SK-N-SH (cell line): ENCODE results near the gene AUTS2. TPM values are rescaled to one million over a fixed set of nuclear protein-coding genes. Genes with fewer than 3 reads are reported as not detected.

ENCODE experiments used
- CTCF ChIA-PET: fragments of 300-600, 350-600 bp; formaldehyde crosslinking; extraction: SDS; loops from one replicate; lab custom pipeline; 2021; lab: Yijun Ruan, JAX
- POLR2A ChIA-PET: fragments of 350-600 bp; sonication (Branson Sonifier 250); formaldehyde crosslinking; extraction: SDS; loops from one replicate; lab custom pipeline; 2020; ENCODE audit warnings: antibody characterized with exemption, inconsistent platforms; lab: Yijun Ruan, JAX
- DNase-seq: peaks from one replicate; pipeline ENCODE4 v3.0.0; 2012
- H2AFZ ChIP-seq: fragments of 200-600 bp; sonication (generic); 2 replicates; pipeline ENCODE4 v1.8.1; 2016; ENCODE audit warnings: antibody characterized with exemption, mild to moderate bottlenecking, low read depth
- H3F3A ChIP-seq: fragments of 200-600 bp; sonication (generic); replicated peaks from 2 replicates; pipeline ENCODE3; 2016; ENCODE audit warnings: antibody characterized with exemption, mild to moderate bottlenecking; ENCODE audit not compliant: insufficient read depth
- H3K27ac ChIP-seq, 2 experiments: fragments of 200-500 bp in 1 of 2; fragments of 200-600 bp in 1 of 2; sonication (Bioruptor generic) in 1 of 2; sonication (generic), shearing (Covaris generic) in 1 of 2; 2 replicates each; pipeline versions ENCODE4 v1.5.1 to v1.6.1; 2014 to 2016; ENCODE audit warnings: low read depth in 2 of 2, inconsistent platforms in 1 of 2, low read length in 1 of 2, mild to moderate bottlenecking in 1 of 2, mixed read lengths in 1 of 2
- H3K27me3 ChIP-seq: fragments of 200-600 bp; sonication (generic), shearing (Covaris generic); 2 replicates; pipeline ENCODE4 v1.6.1; 2016; ENCODE audit warnings: mixed run types; ENCODE audit not compliant: insufficient read depth
- H3K36me3 ChIP-seq, 2 experiments: fragments of 200-500 bp in 1 of 2; fragments of 200-600 bp in 1 of 2; sonication (Bioruptor generic) in 1 of 2; sonication (generic) in 1 of 2; replicated peaks in 1 of 2; 2 replicates each; pipeline versions ENCODE3 to v1.5.1; 2014 to 2016; ENCODE audit warnings: low read length in 1 of 2, mild to moderate bottlenecking in 1 of 2; ENCODE audit not compliant: insufficient read depth in 2 of 2, control insufficient read depth in 1 of 2
- H3K4me1 ChIP-seq, 2 experiments: fragments of 200-500 bp in 1 of 2; fragments of 200-600 bp in 1 of 2; sonication (Bioruptor generic) in 1 of 2; sonication (generic), shearing (Covaris generic) in 1 of 2; 2 replicates each; pipeline versions ENCODE4 v1.5.1 to v1.6.1; 2014 to 2016; ENCODE audit warnings: low read depth in 1 of 2, low read length in 1 of 2, mixed run types in 1 of 2; ENCODE audit not compliant: insufficient read depth in 2 of 2, control insufficient read depth in 1 of 2
- H3K4me2 ChIP-seq: fragments of 200-600 bp; sonication (generic), shearing (Covaris generic); 2 replicates; pipeline ENCODE4 v1.6.1; 2017; ENCODE audit warnings: mixed run types
- H3K4me3 ChIP-seq, 2 experiments: fragments of 200-500 bp in 1 of 2; fragments of 200-600 bp in 1 of 2; sonication (Bioruptor generic) in 1 of 2; sonication (generic), shearing (Covaris generic) in 1 of 2; 2 replicates each; pipeline versions ENCODE4 v1.5.1 to v1.8.1; 2014 to 2016; ENCODE audit warnings: low read depth in 2 of 2, inconsistent platforms in 1 of 2, low read length in 1 of 2, mild to moderate bottlenecking in 1 of 2, mixed read lengths in 1 of 2, moderate library complexity in 1 of 2
- H3K79me2 ChIP-seq: fragments of 200-600 bp; sonication (generic); 2 replicates; pipeline ENCODE4 v1.8.1; 2017; ENCODE audit warnings: mild to moderate bottlenecking; ENCODE audit not compliant: insufficient read depth
- H3K9ac ChIP-seq: fragments of 200-600 bp; sonication (generic); 2 replicates; pipeline ENCODE4 v1.6.1; 2017; ENCODE audit warnings: mixed run types
- H3K9me2 ChIP-seq: fragments of 200-600 bp; sonication (generic); 2 replicates; pipeline ENCODE4 v1.6.1; 2017; ENCODE audit warnings: mixed run types
- H3K9me3 ChIP-seq: fragments of 200-600 bp; sonication (generic); 2 replicates; pipeline ENCODE4 v1.6.1; 2017; ENCODE audit warnings: mixed run types, mild to moderate bottlenecking, moderate library complexity
- H4K20me1 ChIP-seq: fragments of 200-600 bp; sonication (generic); 2 replicates; pipeline ENCODE4 v1.6.1; 2017; ENCODE audit warnings: mild to moderate bottlenecking, mixed run types; ENCODE audit not compliant: insufficient read depth
- CTCF ChIP-seq: fragments of 200-600 bp; sonication (generic); IDR thresholded peaks from 2 replicates; pipeline ENCODE4 v1.6.1; 2017; ENCODE audit warnings: antibody characterized with exemption, mild to moderate bottlenecking, moderate library complexity
- ELF1 ChIP-seq: IDR thresholded peaks from 2 replicates; pipeline ENCODE4 v1.4.0; 2012
- FOSL2 ChIP-seq: IDR thresholded peaks from 2 replicates; pipeline ENCODE4 v1.4.0; 2012; ENCODE audit warnings: low read depth, mild to moderate bottlenecking, moderate library complexity, borderline replicate concordance
- FOXM1 ChIP-seq: IDR thresholded peaks from 2 replicates; pipeline ENCODE4 v1.4.0; 2012; ENCODE audit warnings: low read depth, mild to moderate bottlenecking
- JUND ChIP-seq: IDR thresholded peaks from 2 replicates; pipeline ENCODE4 v1.4.0; 2012
- NFIC ChIP-seq: IDR thresholded peaks from 2 replicates; pipeline ENCODE4 v1.4.0; 2012; ENCODE audit warnings: borderline replicate concordance
- NRF1 ChIP-seq: IDR thresholded peaks from 2 replicates; pipeline ENCODE4 v1.6.1; 2012; ENCODE audit warnings: low read depth, mild to moderate bottlenecking, low read length
- PBX3 ChIP-seq: IDR thresholded peaks from 2 replicates; pipeline ENCODE4; 2012
- RAD21 ChIP-seq: IDR thresholded peaks from 2 replicates; pipeline ENCODE4 v1.6.1; 2012; ENCODE audit warnings: mild to moderate bottlenecking, low read length
- REST ChIP-seq: IDR thresholded peaks from 2 replicates; pipeline ENCODE4 v1.6.1; 2012; ENCODE audit warnings: mild to moderate bottlenecking, low read depth, low read length, moderate library complexity
- RFX5 ChIP-seq: IDR thresholded peaks from 2 replicates; pipeline ENCODE4 v1.6.1; 2012; ENCODE audit warnings: mild to moderate bottlenecking, improper control_type of control experiment, low read length
- RXRA ChIP-seq: IDR thresholded peaks from 2 replicates; pipeline ENCODE4 v1.4.0; 2012; ENCODE audit warnings: low read depth, mild to moderate bottlenecking, borderline replicate concordance
- TCF12 ChIP-seq: IDR thresholded peaks from 2 replicates; pipeline ENCODE4 v1.4.0; 2012
- TEAD4 ChIP-seq: IDR thresholded peaks from 2 replicates; pipeline ENCODE4 v1.4.0; 2012; ENCODE audit warnings: mild to moderate bottlenecking, borderline replicate concordance; ENCODE audit not compliant: insufficient read depth
- YY1 ChIP-seq: IDR thresholded peaks from 2 replicates; pipeline ENCODE4 v1.4.0; 2012; ENCODE audit warnings: low read depth, mild to moderate bottlenecking
- ZBTB33 ChIP-seq: IDR thresholded peaks from 2 replicates; pipeline ENCODE4 v1.4.0; 2012; ENCODE audit warnings: low read depth, borderline replicate concordance
- WGBS: methylation state at CpG from one replicate; pipeline ENCODE4 v1.1.6; 2017; ENCODE audit warnings: low lambda C conversion rate; 5-methylcytosine and 5-hydroxymethylcytosine counted together
- polyA plus RNA-seq, 3 experiments: library from polyadenylated mRNA; depleted of rRNA; stranded (reverse); fragments of >200 nt; gene quantifications; 2 replicates each; pipeline ENCODE4 v1.2.3, GENCODE V29; 2012
- TF ChIP-seq, protein P1 (sequence below): IDR thresholded peaks from 2 replicates; pipeline ENCODE4 v1.4.0; 2012; ENCODE audit warnings: low read depth, borderline replicate concordance
- TF ChIP-seq, protein P2 (sequence below): fragments of 150-350 bp; IDR thresholded peaks from 2 replicates; pipeline ENCODE4 v1.6.1; 2016; ENCODE audit warnings: mild to moderate bottlenecking, low read depth, low read length
- TF ChIP-seq, protein P3 (sequence below): fragments of 150-350 bp; IDR thresholded peaks from 2 replicates; pipeline ENCODE4 v1.6.1; 2017; ENCODE audit warnings: antibody characterized with exemption, low read length, low read depth, borderline replicate concordance

Gene AUTS2
- polyA plus RNA-seq, 1 of the 3 experiments (the other 2 are of a cell fraction): 15.6 TPM

- H3K4me1 ChIP-seq: peaks cover 0 to 11% of the 10 kb centered on the region in 2 experiments; a peak in 2 of 4 replicates
- 94% methylated on average over 9 of the region's 9 CpGs for WGBS
These were observed 1119.5 kb downstream of the AUTS2 start for GRCh38 chr7:70717553-70718329.

More at GRCh38 chr7:70717553-70718329, 1119.5 kb downstream of the AUTS2 start:
- ChIA-PET CTCF (interaction anchor here (0.7 to 2.3 kb wide), 6 partner anchors 13 to 132 kb away, joined by 3 to 9 read pairs (median 4); no protein-coding TSS in a partner anchor), POLR2A (no interaction called here)
- no peak for DNase-seq
- no peak overlapping the region for H3K9ac ChIP-seq
- peaks cover 78% of the 10 kb centered on the region for H4K20me1 ChIP-seq
- H3K36me3 ChIP-seq: peaks cover 0 to 3% of the 10 kb centered on the region in 2 experiments
- H3F3A ChIP-seq: no peaks in the 10 kb centered on the region
- H3K27me3 ChIP-seq: no peaks in the 10 kb centered on the region
- no peak overlapping the region for H2AFZ ChIP-seq
- H3K79me2 ChIP-seq: peaks cover 97% of the 10 kb centered on the region
- TF ChIP-seq RFX5: no peak
- TF ChIP-seq, protein P1, sequence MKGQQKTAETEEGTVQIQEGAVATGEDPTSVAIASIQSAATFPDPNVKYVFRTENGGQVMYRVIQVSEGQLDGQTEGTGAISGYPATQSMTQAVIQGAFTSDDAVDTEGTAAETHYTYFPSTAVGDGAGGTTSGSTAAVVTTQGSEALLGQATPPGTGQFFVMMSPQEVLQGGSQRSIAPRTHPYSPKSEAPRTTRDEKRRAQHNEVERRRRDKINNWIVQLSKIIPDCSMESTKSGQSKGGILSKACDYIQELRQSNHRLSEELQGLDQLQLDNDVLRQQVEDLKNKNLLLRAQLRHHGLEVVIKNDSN: no peak
- TF ChIP-seq ELF1: no peak
- TF ChIP-seq, protein P2, sequence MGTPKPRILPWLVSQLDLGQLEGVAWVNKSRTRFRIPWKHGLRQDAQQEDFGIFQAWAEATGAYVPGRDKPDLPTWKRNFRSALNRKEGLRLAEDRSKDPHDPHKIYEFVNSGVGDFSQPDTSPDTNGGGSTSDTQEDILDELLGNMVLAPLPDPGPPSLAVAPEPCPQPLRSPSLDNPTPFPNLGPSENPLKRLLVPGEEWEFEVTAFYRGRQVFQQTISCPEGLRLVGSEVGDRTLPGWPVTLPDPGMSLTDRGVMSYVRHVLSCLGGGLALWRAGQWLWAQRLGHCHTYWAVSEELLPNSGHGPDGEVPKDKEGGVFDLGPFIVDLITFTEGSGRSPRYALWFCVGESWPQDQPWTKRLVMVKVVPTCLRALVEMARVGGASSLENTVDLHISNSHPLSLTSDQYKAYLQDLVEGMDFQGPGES: no peak
- no peak for TF ChIP-seq TEAD4
- no peak for TF ChIP-seq RAD21
- no peak for TF ChIP-seq FOXM1
- no peak for TF ChIP-seq NRF1
- TF ChIP-seq FOSL2: no peak
- no peak for TF ChIP-seq PBX3
- no peak for TF ChIP-seq RXRA
- no peak for TF ChIP-seq JUND
- TF ChIP-seq NFIC: no peak
- no peak for TF ChIP-seq YY1
- no peak for TF ChIP-seq CTCF
- no peak for TF ChIP-seq ZBTB33
- no peak for TF ChIP-seq TCF12
- TF ChIP-seq, protein P3, sequence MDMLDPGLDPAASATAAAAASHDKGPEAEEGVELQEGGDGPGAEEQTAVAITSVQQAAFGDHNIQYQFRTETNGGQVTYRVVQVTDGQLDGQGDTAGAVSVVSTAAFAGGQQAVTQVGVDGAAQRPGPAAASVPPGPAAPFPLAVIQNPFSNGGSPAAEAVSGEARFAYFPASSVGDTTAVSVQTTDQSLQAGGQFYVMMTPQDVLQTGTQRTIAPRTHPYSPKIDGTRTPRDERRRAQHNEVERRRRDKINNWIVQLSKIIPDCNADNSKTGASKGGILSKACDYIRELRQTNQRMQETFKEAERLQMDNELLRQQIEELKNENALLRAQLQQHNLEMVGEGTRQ: no peak
- no peak for TF ChIP-seq REST
- H3K9me2 ChIP-seq: no peaks in the 10 kb centered on the region
- H3K4me2 ChIP-seq: no peak overlapping the region
- no peak overlapping the region for H3K27ac ChIP-seq
- H3K9me3 ChIP-seq: no peaks in the 10 kb centered on the region
- H3K4me3 ChIP-seq: no peak overlapping the region
